ENCODE measurements around the gene PIK3R3. TPM values are rescaled to one million over a fixed set of nuclear protein-coding genes. Genes with fewer than 3 reads are reported as not detected.
"Not testable (repeated sequence)": the region's sequence is repeated elsewhere in the genome, so short reads cannot be mapped to it uniquely, and the experiment has no call there.

Gene PIK3R3
- total RNA-seq, 1 experiment from 2014 or later, result 12.4 TPM

DNA sequence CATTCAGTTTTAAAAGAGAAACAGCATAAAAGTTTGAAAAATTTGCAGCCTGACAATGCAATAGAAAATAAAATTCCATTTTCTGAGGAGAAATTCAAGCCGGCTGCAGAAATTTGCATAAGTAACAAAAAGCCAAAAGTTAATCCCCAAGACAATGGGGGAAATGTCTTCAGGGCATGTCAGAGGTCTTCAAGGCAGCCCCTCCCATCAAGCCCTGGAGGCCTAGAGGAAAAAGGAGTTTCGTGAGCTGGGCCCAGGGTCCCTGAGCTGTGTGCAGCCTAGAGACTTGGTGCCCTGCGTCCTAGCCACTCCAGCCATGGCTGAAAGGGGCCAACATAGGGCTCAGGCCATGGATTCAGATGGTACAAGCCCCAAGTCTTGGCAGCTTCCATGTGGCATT is 74.6 kb downstream of the PIK3R3 start:
- no peaks in the 10 kb centered on the region for H3K4me1 ChIP-seq (ENCODE audit: insufficient read depth, low read length)
- no peaks in the 10 kb centered on the region for H3K79me2 ChIP-seq (ENCODE audit: insufficient read depth, low read length)
- H3K14ac ChIP-seq (ENCODE audit: insufficient read depth, low read length), result no peak overlapping the region
- H2AK5ac ChIP-seq (ENCODE audit: insufficient read length, low read length), result no peak overlapping the region
- H2AFZ ChIP-seq (ENCODE audit: low read length), result no peak overlapping the region
- no peak overlapping the region for H2BK20ac ChIP-seq (ENCODE audit: low read depth, low read length, poor library complexity, severe bottlenecking)
- no peak overlapping the region for H4K8ac ChIP-seq (replicated peaks; ENCODE audit: insufficient read length, low read depth, low read length)
- no peaks in the 10 kb centered on the region for H4K20me1 ChIP-seq (ENCODE audit: control insufficient read depth, insufficient read depth, insufficient read length)
- no peaks in the 10 kb centered on the region for H3K79me1 ChIP-seq (ENCODE audit: insufficient read depth, low read depth, low read length, poor library complexity, severe bottlenecking)
- no peak overlapping the region for H3K27ac Mint-ChIP-seq
- no peak overlapping the region for H3K9ac ChIP-seq (ENCODE audit: extremely low read depth, insufficient read length, low read length)
- H3K9me3 ChIP-seq (ENCODE audit: control insufficient read depth, low read depth, low read length), result no peaks in the 10 kb centered on the region
- no peak overlapping the region for H3K18ac ChIP-seq (ENCODE audit: insufficient read length, low read depth, low read length)
- no peaks in the 10 kb centered on the region for H3K27me3 ChIP-seq (ENCODE audit: insufficient read depth, low read length)
- no peak for DNase-seq
- no peak overlapping the region for H3K4me2 ChIP-seq (ENCODE audit: insufficient read depth, insufficient read length, low read length)
- no peak overlapping the region for H3K27ac ChIP-seq (ENCODE audit: insufficient read length, low read depth, low read length)
- no peak for TF ChIP-seq CTCF (conservative IDR thresholded peaks at IDR 0.05)
- peaks cover 6 to 11% of the 10 kb centered on the region in 2 experiments for H3K9me3 Mint-ChIP-seq
- no peak overlapping the region for H4K5ac ChIP-seq (ENCODE audit: insufficient read length, low read depth, low read length)
- no peaks in the 10 kb centered on the region for H3K27me3 Mint-ChIP-seq (ENCODE audit: low read depth)
- H3K23ac ChIP-seq (ENCODE audit: insufficient read length, low read depth, low read length), result no peak overlapping the region
- H4K91ac ChIP-seq (ENCODE audit: insufficient read length, low read depth, low read length), result no peak overlapping the region
- no peak overlapping the region for H3K56ac ChIP-seq (ENCODE audit: insufficient read length, low read depth, low read length)
- no peak overlapping the region for H2BK12ac ChIP-seq (ENCODE audit: insufficient read length, low read depth, low read length)
- no peak overlapping the region for H2BK5ac ChIP-seq (ENCODE audit: insufficient read length, low read length)
- H3K4me3 Mint-ChIP-seq, result no peak overlapping the region
- peaks cover 32 to 47% (median 34%) of the 10 kb centered on the region in 3 experiments for H3K36me3 Mint-ChIP-seq (ENCODE audit: insufficient read depth in 1 of 3, low read depth in 3 of 3)
- H2BK120ac ChIP-seq (ENCODE audit: low read depth, low read length, poor library complexity, severe bottlenecking), result no peak overlapping the region
- H2BK15ac ChIP-seq (ENCODE audit: low read depth, low read length), result no peak overlapping the region
- no peaks in the 10 kb centered on the region for H3K23me2 ChIP-seq (ENCODE audit: insufficient read length, low read depth, low read length, poor library complexity, severe bottlenecking)
- peaks cover 4 to 5% of the 10 kb centered on the region in 2 experiments; a peak in 3 of 4 replicates for H3K4me1 Mint-ChIP-seq
- H3T11ph ChIP-seq (ENCODE audit: low read length), result no peak overlapping the region
- no peak overlapping the region for H3K4ac ChIP-seq (ENCODE audit: low read depth, low read length)
- WGBS (ENCODE audit: extremely low coverage, insufficient read length, low lambda C conversion rate), result no CpG with 5 or more reads among the region's 3 CpGs

GRCh38 chr1:46057215-46057614 is 75.2 kb downstream of the PIK3R3 start:
- H3K79me2 ChIP-seq (ENCODE audit: insufficient read depth, low read length); H2BK15ac ChIP-seq (ENCODE audit: low read depth, low read length); H4K5ac ChIP-seq (ENCODE audit: insufficient read length, low read depth, low read length); H3K27ac Mint-ChIP-seq; H2BK5ac ChIP-seq (ENCODE audit: insufficient read length, low read length); H3K4me1 Mint-ChIP-seq; H4K8ac ChIP-seq (replicated peaks; ENCODE audit: insufficient read length, low read depth, low read length); DNase-seq; H3K4me2 ChIP-seq (ENCODE audit: insufficient read depth, insufficient read length, low read length); H3K9ac ChIP-seq (ENCODE audit: extremely low read depth, insufficient read length, low read length); H2AFZ ChIP-seq (ENCODE audit: low read length); H3K4me3 Mint-ChIP-seq; H2BK12ac ChIP-seq (ENCODE audit: insufficient read length, low read depth, low read length); H3K23me2 ChIP-seq (ENCODE audit: insufficient read length, low read depth, low read length, poor library complexity, severe bottlenecking); H3K14ac ChIP-seq (ENCODE audit: insufficient read depth, low read length); H2BK120ac ChIP-seq (ENCODE audit: low read depth, low read length, poor library complexity, severe bottlenecking); H3K9me3 ChIP-seq (ENCODE audit: control insufficient read depth, low read depth, low read length); H3T11ph ChIP-seq (ENCODE audit: low read length); H2AK5ac ChIP-seq (ENCODE audit: insufficient read length, low read length); H4K91ac ChIP-seq (ENCODE audit: insufficient read length, low read depth, low read length); H3K79me1 ChIP-seq (ENCODE audit: insufficient read depth, low read depth, low read length, poor library complexity, severe bottlenecking); H2BK20ac ChIP-seq (ENCODE audit: low read depth, low read length, poor library complexity, severe bottlenecking); H3K27me3 Mint-ChIP-seq (ENCODE audit: low read depth); H3K4me1 ChIP-seq (ENCODE audit: insufficient read depth, low read length); H3K4ac ChIP-seq (ENCODE audit: low read depth, low read length); H3K56ac ChIP-seq (ENCODE audit: insufficient read length, low read depth, low read length); H3K27me3 ChIP-seq (ENCODE audit: insufficient read depth, low read length); H4K20me1 ChIP-seq (ENCODE audit: control insufficient read depth, insufficient read depth, insufficient read length); H3K27ac ChIP-seq (ENCODE audit: insufficient read length, low read depth, low read length); H3K18ac ChIP-seq (ENCODE audit: insufficient read length, low read depth, low read length); H3K23ac ChIP-seq (ENCODE audit: insufficient read length, low read depth, low read length): not testable (repeated sequence)
- WGBS (ENCODE audit: extremely low coverage, insufficient read length, low lambda C conversion rate), result no CpG with 5 or more reads among the region's 4 CpGs
- Mint-ChIP-seq H3K36me3 (ENCODE audit: insufficient read depth in 1 of 3, low read depth in 3 of 3) (peaks cover 32 to 47% (median 34%) of the 10 kb centered on the region in 3 experiments), H3K9me3 (peaks cover 6 to 11% of the 10 kb centered on the region in 2 experiments)

Measured in H9 (cell line).